HEK293 (cell line): ENCODE results near the gene MCTP1.

Experiments
- CTCF ChIA-PET: fragments of 350-600 bp; formaldehyde crosslinking; extraction: SDS; loops from one replicate; lab custom pipeline; 2021; ENCODE audit warnings: antibody characterized with exemption; lab: Yijun Ruan, JAX
- POLR2A ChIA-PET: fragments of 300-600 bp; formaldehyde crosslinking; extraction: SDS; loops from one replicate; lab custom pipeline; 2020; ENCODE audit warnings: antibody characterized with exemption, inconsistent platforms; lab: Yijun Ruan, JAX
- H3K27ac ChIP-seq: fragments of 200-500 bp; sonication (Bioruptor generic); 2 replicates; pipeline ENCODE4 v1.5.1; 2014; ENCODE audit warnings: low read depth, low read length, control low read depth, inconsistent platforms; ENCODE audit errors: extremely low read depth
- H3K36me3 ChIP-seq, 2 experiments: fragments of 200-500 bp in 1 of 2; sonication (Bioruptor generic) in 1 of 2; 1 replicate in 1 of 2; 2 replicates in 1 of 2; pipeline ENCODE4 v1.5.1; 2014 to 2017; ENCODE audit warnings: inconsistent platforms in 2 of 2, low read length in 2 of 2; ENCODE audit not compliant: control insufficient read depth in 2 of 2, insufficient read depth in 1 of 2
- H3K4me1 ChIP-seq: fragments of 200-500 bp; sonication (Bioruptor generic); 2 replicates; pipeline ENCODE4 v1.5.1; 2014; ENCODE audit warnings: mild to moderate bottlenecking, low read length, inconsistent platforms; ENCODE audit not compliant: control insufficient read depth, insufficient read depth
- H3K4me3 ChIP-seq: 2 replicates; pipeline ENCODE4 v1.5.1; 2011; ENCODE audit warnings: low read depth, mild to moderate bottlenecking, control low read depth, low read length, moderate library complexity
- H3K9me3 ChIP-seq: fragments of 200-500 bp; sonication (Bioruptor generic); 2 replicates; pipeline ENCODE4 v1.5.1; 2014; ENCODE audit warnings: low read depth, low read length, inconsistent platforms; ENCODE audit not compliant: control insufficient read depth, insufficient read depth
- HOXC10 ChIP-seq: sonication (generic); formaldehyde crosslinking; IDR thresholded peaks from 2 replicates; pipeline ENCODE4 v1.8.1; 2023; ENCODE audit warnings: mild to moderate bottlenecking, missing genetic modification reagents
- KLF7 ChIP-seq: fragments of 450-650 bp; formaldehyde crosslinking; IDR thresholded peaks from 2 replicates; pipeline ENCODE4 v1.5.1; 2016; ENCODE audit warnings: missing biosample characterization, missing genetic modification characterization, borderline replicate concordance
- TCF7L2 ChIP-seq: IDR thresholded peaks from 2 replicates; pipeline ENCODE4 v1.6.1; 2011; ENCODE audit warnings: low read depth, mild to moderate bottlenecking, inconsistent platforms, low read length, moderate library complexity, borderline replicate concordance
- ZBTB48 ChIP-seq: fragments of 450-650 bp; formaldehyde crosslinking; IDR thresholded peaks from 2 replicates; pipeline ENCODE4 v1.5.1; 2016; ENCODE audit warnings: missing biosample characterization, missing genetic modification characterization
- ZNF302 ChIP-seq: fragments of 450-650 bp; formaldehyde crosslinking; IDR thresholded peaks from 2 replicates; pipeline ENCODE4 v1.5.1; 2016; ENCODE audit warnings: missing biosample characterization, missing genetic modification characterization, low read depth
- ZNF404 ChIP-seq: fragments of 450-650 bp; formaldehyde crosslinking; IDR thresholded peaks from 2 replicates; pipeline ENCODE4 v1.5.1; 2017; ENCODE audit warnings: missing biosample characterization, missing genetic modification characterization
- ZNF558 ChIP-seq: fragments of 450-650 bp; formaldehyde crosslinking; IDR thresholded peaks from 2 replicates; pipeline ENCODE4 v1.5.1; 2016; ENCODE audit warnings: missing biosample characterization, missing genetic modification characterization
- ZNF658 ChIP-seq: fragments of 450-650 bp; formaldehyde crosslinking; IDR thresholded peaks from 2 replicates; pipeline ENCODE4; 2016; ENCODE audit warnings: missing biosample characterization, missing genetic modification characterization
- ZNF670 ChIP-seq: fragments of 450-650 bp; formaldehyde crosslinking; IDR thresholded peaks from 2 replicates; pipeline ENCODE4 v1.5.1; 2016; ENCODE audit warnings: missing biosample characterization, missing genetic modification characterization, low read depth
- ZNF768 ChIP-seq: fragments of 450-650 bp; formaldehyde crosslinking; IDR thresholded peaks from 2 replicates; pipeline ENCODE4 v1.5.1; 2018; ENCODE audit warnings: missing biosample characterization, mild to moderate bottlenecking, missing genetic modification characterization
- TF ChIP-seq, protein P1 (sequence below): fragments of 450-650 bp; formaldehyde crosslinking; IDR thresholded peaks from 2 replicates; pipeline ENCODE4 v1.5.1; 2017; ENCODE audit warnings: missing biosample characterization, missing genetic modification characterization
- TF ChIP-seq, protein P2 (sequence below): fragments of 450-650 bp; formaldehyde crosslinking; IDR thresholded peaks from 2 replicates; pipeline ENCODE4 v1.5.1; 2016; ENCODE audit warnings: missing biosample characterization, missing genetic modification characterization
- TF ChIP-seq, protein P3 (sequence below): fragments of 450-650 bp; formaldehyde crosslinking; IDR thresholded peaks from 2 replicates; pipeline ENCODE4 v1.5.1; 2016; ENCODE audit warnings: missing biosample characterization, missing genetic modification characterization
- TF ChIP-seq, protein P4 (sequence below): fragments of 450-650 bp; IDR thresholded peaks from 2 replicates; pipeline ENCODE4 v1.5.1; 2018; ENCODE audit warnings: missing biosample characterization, missing genetic modification characterization
- TF ChIP-seq, protein P5 (sequence below): fragments of 450-650 bp; formaldehyde crosslinking; IDR thresholded peaks from 2 replicates; pipeline ENCODE4 v1.5.1; 2016; ENCODE audit warnings: missing biosample characterization, missing genetic modification characterization
- TF ChIP-seq, protein P6 (sequence below): fragments of 450-650 bp; formaldehyde crosslinking; IDR thresholded peaks from 2 replicates; pipeline ENCODE4 v1.5.1; 2016; ENCODE audit warnings: missing biosample characterization, missing genetic modification characterization, low read depth

MCTP1 gene

DNA sequence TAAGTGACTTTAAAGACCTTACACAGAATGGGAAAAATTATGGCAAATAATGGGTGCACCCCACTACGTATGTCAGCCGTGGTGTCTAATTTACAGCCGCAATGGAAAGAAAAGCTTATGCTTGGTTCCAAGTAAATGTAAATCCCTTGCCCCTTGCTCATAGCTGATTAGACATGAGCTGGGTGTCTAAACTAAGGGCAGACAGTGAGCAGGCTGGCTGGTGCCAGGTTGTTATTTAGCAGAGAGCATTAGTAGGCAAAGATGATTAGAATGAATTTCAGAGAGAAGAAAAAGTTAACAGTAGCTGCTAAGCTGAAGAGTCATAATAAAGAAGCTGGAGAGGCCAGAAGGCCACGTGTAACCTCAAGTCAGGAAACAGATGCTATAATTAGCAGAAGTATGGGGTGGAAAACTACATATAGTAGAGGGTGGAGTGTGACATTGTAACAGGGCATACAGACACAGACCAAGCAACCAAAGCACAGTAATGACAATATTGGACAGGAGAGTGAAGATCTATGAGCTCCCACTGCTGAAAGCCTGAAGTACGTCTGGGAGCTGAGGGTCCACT, 257.7 kb downstream of the MCTP1 start:
- CTCF ChIA-PET, result interaction anchor here (0.6 to 0.7 kb wide), 4 partner anchors 9 to 477 kb away, joined by 3 read pairs; no protein-coding TSS in a partner anchor
- Histone ChIP-seq H3K4me3 (no peak overlapping the region), H3K9me3 (no peaks in the 10 kb centered on the region), H3K4me1 (no peaks in the 10 kb centered on the region), H3K27ac (no peak overlapping the region), H3K36me3 (no peaks in the 10 kb centered on the region)
- POLR2A ChIA-PET, result no interaction called here
- TF ChIP-seq ZBTB48 (tag by site-specific recombination), result no peak
- no peak for TF ChIP-seq HOXC10 (CRISPR knock-in tag)
- TF ChIP-seq, protein P1, sequence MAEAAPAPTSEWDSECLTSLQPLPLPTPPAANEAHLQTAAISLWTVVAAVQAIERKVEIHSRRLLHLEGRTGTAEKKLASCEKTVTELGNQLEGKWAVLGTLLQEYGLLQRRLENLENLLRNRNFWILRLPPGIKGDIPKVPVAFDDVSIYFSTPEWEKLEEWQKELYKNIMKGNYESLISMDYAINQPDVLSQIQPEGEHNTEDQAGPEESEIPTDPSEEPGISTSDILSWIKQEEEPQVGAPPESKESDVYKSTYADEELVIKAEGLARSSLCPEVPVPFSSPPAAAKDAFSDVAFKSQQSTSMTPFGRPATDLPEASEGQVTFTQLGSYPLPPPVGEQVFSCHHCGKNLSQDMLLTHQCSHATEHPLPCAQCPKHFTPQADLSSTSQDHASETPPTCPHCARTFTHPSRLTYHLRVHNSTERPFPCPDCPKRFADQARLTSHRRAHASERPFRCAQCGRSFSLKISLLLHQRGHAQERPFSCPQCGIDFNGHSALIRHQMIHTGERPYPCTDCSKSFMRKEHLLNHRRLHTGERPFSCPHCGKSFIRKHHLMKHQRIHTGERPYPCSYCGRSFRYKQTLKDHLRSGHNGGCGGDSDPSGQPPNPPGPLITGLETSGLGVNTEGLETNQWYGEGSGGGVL (tag by site-specific recombination), result no peak
- TF ChIP-seq, protein P2, sequence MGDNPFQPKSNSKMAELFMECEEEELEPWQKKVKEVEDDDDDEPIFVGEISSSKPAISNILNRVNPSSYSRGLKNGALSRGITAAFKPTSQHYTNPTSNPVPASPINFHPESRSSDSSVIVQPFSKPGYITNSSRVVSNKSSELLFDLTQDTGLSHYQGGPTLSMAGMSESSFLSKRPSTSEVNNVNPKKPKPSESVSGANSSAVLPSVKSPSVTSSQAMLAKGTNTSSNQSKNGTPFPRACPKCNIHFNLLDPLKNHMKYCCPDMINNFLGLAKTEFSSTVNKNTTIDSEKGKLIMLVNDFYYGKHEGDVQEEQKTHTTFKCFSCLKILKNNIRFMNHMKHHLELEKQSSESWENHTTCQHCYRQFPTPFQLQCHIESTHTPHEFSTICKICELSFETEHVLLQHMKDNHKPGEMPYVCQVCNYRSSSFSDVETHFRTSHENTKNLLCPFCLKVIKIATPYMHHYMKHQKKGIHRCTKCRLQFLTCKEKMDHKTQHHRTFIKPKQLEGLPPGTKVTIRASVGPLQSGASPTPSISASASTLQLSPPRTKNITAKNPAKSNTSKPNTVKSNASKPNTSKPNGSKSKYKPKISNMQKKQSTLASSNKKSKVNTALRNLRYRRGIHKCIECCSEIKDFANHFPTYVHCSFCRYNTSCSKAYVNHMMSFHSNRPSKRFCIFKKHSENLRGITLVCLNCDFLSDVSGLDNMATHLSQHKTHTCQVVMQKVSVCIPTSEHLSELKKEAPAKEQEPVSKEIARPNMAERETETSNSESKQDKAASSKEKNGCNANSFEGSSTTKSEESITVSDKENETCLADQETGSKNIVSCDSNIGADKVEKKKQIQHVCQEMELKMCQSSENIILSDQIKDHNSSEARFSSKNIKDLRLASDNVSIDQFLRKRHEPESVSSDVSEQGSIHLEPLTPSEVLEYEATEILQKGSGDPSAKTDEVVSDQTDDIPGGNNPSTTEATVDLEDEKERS, result no peak
- TF ChIP-seq ZNF404 (tag by site-specific recombination), result no peak
- TF ChIP-seq, protein P3, sequence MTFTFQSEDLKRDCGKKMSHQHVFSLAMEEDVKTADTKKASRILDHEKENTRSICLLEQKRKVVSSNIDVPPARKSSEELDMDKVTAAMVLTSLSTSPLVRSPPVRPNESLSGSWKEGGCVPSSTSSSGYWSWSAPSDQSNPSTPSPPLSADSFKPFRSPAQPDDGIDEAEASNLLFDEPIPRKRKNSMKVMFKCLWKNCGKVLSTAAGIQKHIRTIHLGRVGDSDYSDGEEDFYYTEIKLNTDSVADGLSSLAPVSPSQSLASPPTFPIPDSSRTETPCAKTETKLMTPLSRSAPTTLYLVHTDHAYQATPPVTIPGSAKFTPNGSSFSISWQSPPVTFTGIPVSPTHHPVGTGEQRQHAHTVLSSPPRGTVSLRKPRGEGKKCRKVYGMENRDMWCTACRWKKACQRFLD (tag by site-specific recombination), result no peak
- TF ChIP-seq ZNF768 (tag by site-specific recombination), result no peak
- no peak for TF ChIP-seq ZNF658 (tag by site-specific recombination)
- TF ChIP-seq, protein P4, sequence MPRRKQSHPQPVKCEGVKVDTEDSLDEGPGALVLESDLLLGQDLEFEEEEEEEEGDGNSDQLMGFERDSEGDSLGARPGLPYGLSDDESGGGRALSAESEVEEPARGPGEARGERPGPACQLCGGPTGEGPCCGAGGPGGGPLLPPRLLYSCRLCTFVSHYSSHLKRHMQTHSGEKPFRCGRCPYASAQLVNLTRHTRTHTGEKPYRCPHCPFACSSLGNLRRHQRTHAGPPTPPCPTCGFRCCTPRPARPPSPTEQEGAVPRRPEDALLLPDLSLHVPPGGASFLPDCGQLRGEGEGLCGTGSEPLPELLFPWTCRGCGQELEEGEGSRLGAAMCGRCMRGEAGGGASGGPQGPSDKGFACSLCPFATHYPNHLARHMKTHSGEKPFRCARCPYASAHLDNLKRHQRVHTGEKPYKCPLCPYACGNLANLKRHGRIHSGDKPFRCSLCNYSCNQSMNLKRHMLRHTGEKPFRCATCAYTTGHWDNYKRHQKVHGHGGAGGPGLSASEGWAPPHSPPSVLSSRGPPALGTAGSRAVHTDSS (tag by site-specific recombination), result no peak
- TF ChIP-seq TCF7L2, result no peak
- TF ChIP-seq, protein P5, sequence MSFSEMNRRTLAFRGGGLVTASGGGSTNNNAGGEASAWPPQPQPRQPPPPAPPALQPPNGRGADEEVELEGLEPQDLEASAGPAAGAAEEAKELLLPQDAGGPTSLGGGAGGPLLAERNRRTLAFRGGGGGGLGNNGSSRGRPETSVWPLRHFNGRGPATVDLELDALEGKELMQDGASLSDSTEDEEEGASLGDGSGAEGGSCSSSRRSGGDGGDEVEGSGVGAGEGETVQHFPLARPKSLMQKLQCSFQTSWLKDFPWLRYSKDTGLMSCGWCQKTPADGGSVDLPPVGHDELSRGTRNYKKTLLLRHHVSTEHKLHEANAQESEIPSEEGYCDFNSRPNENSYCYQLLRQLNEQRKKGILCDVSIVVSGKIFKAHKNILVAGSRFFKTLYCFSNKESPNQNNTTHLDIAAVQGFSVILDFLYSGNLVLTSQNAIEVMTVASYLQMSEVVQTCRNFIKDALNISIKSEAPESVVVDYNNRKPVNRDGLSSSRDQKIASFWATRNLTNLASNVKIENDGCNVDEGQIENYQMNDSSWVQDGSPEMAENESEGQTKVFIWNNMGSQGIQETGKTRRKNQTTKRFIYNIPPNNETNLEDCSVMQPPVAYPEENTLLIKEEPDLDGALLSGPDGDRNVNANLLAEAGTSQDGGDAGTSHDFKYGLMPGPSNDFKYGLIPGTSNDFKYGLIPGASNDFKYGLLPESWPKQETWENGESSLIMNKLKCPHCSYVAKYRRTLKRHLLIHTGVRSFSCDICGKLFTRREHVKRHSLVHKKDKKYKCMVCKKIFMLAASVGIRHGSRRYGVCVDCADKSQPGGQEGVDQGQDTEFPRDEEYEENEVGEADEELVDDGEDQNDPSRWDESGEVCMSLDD (tag by site-specific recombination), result no peak
- TF ChIP-seq ZNF670 (tag by site-specific recombination), result no peak
- TF ChIP-seq, protein P6, sequence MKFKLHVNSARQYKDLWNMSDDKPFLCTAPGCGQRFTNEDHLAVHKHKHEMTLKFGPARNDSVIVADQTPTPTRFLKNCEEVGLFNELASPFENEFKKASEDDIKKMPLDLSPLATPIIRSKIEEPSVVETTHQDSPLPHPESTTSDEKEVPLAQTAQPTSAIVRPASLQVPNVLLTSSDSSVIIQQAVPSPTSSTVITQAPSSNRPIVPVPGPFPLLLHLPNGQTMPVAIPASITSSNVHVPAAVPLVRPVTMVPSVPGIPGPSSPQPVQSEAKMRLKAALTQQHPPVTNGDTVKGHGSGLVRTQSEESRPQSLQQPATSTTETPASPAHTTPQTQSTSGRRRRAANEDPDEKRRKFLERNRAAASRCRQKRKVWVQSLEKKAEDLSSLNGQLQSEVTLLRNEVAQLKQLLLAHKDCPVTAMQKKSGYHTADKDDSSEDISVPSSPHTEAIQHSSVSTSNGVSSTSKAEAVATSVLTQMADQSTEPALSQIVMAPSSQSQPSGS, result no peak
- no peak for TF ChIP-seq KLF7 (tag by site-specific recombination)
- TF ChIP-seq ZNF302 (tag by site-specific recombination), result no peak
- TF ChIP-seq ZNF558, result no peak
